Right atrium auricular region (tissue), 2 donors: ENCODE measurements around the gene KRT36. TPM values are rescaled to one million over a fixed set of nuclear protein-coding genes. Genes with fewer than 3 reads are reported as not detected.

Experiments
- DNase-seq: peaks from one replicate; pipeline ENCODE4 v3.0.0-alpha.2; 2019; ENCODE audit warnings: low spot score
- H3K27ac ChIP-seq, 2 donors: fragments of 200-600 bp; sonication (generic); 1 replicate in 1 of 2; 2 replicates in 1 of 2; pipeline ENCODE4 v1.5.1; 2016 to 2019
- H3K27me3 ChIP-seq, 2 donors: fragments of 200-600 bp; sonication (generic); one replicate each; pipeline versions ENCODE4 v1.5.1 to v1.6.0; 2017 to 2019
- H3K36me3 ChIP-seq: fragments of 200-600 bp; sonication (generic); one replicate; pipeline ENCODE4 v1.5.1; 2016
- H3K4me1 ChIP-seq, 2 donors: fragments of 200-600 bp; sonication (generic); one replicate each; pipeline versions ENCODE4 v1.5.1 to v1.6.0; 2017 to 2019
- H3K4me3 ChIP-seq, 2 donors: fragments of 200-600 bp; sonication (generic); 1 replicate in 1 of 2; 2 replicates in 1 of 2; pipeline ENCODE4 v1.5.1; 2017 to 2019; ENCODE audit warnings: mild to moderate bottlenecking in 1 of 2, moderate library complexity in 1 of 2
- H3K9me3 ChIP-seq, 2 donors: fragments of 200-600 bp; sonication (generic); one replicate each; pipeline ENCODE4 v1.5.1; 2019
- total RNA-seq, 2 donors: library from RNA; depleted of rRNA; stranded (reverse); fragments of >200 nt; gene quantifications; one replicate each; pipeline ENCODE4 v1.1.0, GENCODE V29; 2016
- TF ChIP-seq, protein P1 (sequence below), 2 donors: fragments of 200-600 bp; sonication (generic); IDR thresholded peaks; one replicate each; pipeline ENCODE4 v1.5.1; 2019; ENCODE audit warnings: antibody characterized with exemption in 2 of 2

KRT36 gene
- total RNA-seq, 2 donors from 2014 or later: not detected

DNA sequence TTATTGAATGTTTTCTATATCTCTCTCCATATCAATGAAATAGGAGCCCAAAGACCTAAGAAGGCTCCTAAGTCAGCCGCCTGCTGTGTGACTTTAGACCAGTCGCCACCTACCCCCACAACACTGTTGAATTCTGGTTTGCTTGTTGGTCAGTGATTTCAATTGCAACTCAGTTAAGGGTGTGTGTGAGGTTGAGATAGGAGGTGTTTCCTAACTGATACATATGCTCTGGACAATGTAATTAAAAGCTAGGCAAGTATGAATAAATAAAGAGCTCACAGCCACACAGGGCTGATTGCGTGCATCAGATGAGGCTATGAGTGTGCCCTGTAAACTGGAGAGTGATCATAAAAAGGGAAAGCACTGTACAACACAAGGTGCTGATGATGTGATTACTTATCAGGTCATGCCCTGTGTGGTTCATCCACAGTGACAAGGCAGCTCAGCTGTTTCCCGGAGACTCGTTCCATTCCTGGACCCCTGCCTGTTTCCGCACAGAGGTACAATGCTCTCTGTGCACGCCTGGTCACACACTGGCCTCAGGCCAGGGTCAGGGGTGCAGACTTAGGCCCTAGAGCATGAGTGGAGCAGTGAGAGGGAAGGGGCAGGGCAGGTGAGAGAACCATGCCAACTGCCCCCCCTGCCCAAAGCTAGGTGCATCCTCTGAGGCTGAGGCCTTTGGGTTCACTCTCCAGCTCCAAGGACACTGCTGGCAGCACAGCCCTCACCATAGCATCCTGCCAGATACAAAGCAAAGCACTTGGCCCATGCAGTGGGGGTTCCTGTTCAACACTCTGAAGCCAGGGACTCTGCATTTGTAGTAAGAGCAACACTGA lies 5.5 kb downstream of the KRT36 start:
- Histone ChIP-seq H3K27ac (no peak overlapping the region), H3K4me1 (no peaks in the 10 kb centered on the region), H3K27me3 (no peaks in the 10 kb centered on the region), H3K36me3 (no peaks in the 10 kb centered on the region), H3K4me3 (no peak overlapping the region), H3K9me3 (no peaks in the 10 kb centered on the region)
- no peak for DNase-seq
- TF ChIP-seq, protein P1, sequence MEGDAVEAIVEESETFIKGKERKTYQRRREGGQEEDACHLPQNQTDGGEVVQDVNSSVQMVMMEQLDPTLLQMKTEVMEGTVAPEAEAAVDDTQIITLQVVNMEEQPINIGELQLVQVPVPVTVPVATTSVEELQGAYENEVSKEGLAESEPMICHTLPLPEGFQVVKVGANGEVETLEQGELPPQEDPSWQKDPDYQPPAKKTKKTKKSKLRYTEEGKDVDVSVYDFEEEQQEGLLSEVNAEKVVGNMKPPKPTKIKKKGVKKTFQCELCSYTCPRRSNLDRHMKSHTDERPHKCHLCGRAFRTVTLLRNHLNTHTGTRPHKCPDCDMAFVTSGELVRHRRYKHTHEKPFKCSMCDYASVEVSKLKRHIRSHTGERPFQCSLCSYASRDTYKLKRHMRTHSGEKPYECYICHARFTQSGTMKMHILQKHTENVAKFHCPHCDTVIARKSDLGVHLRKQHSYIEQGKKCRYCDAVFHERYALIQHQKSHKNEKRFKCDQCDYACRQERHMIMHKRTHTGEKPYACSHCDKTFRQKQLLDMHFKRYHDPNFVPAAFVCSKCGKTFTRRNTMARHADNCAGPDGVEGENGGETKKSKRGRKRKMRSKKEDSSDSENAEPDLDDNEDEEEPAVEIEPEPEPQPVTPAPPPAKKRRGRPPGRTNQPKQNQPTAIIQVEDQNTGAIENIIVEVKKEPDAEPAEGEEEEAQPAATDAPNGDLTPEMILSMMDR (IDR thresholded peaks at IDR 0.05): no peak

DNA sequence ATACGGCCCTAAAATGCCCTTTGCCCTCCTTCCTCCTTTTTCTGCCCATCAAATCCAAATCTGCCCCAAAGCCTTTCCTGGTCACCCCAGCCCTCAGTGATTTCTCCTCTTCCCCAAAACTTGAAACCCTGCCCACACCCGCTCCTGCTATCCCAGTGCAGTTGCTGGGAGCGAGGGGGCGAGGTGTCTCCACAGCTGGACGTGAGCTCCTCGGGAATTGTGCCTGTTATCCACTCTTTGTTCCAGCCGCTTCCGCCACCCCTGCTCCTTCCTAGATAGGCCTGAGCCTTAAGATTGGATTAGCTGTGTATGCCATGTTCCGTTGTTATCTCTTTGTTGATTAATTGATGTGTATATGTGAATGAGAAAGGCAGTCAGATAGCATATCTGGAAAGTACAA lies 6.2 kb downstream of the KRT36 start:
- no peak overlapping the region for H3K27ac ChIP-seq
- no peak for DNase-seq
- no peak overlapping the region for H3K4me3 ChIP-seq
- H3K27me3 ChIP-seq: no peaks in the 10 kb centered on the region
- H3K4me1 ChIP-seq: no peaks in the 10 kb centered on the region
- no peaks in the 10 kb centered on the region for H3K9me3 ChIP-seq
- TF ChIP-seq, protein P1 (IDR thresholded peaks at IDR 0.05): no peak
- H3K36me3 ChIP-seq: no peaks in the 10 kb centered on the region

DNA sequence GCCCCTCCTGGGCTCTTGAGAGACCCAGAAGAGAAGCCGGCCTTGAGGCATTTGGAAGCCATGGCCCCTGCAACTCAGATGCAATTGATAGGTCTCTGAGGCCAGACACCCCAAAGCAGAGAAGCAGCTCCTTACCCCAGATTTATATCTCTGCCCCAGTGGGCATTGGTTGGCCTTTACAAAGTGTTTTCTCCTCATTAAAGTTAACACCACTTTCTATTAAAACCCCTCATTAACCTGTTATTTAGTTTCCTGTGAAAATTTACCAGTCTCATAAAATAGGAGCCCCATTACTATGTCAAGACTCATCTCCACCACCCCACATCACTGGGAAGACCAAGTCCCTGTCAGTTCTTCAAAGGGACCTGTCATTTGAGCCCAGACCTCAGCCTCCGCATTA lies 8.7 kb downstream of the KRT36 start, which contains the start of gene KRT35:
KRT35 (minus strand) TSS at position 116 of the 400 bp plus-strand sequence; CDS start at position 62, 54 bp downstream.
- no peaks in the 10 kb centered on the region for H3K27me3 ChIP-seq
- H3K4me1 ChIP-seq: no peaks in the 10 kb centered on the region
- H3K27ac ChIP-seq: no peak within 1 kb of the TSS
- no peaks in the 10 kb centered on the region for H3K36me3 ChIP-seq
- no peak for DNase-seq
- H3K9me3 ChIP-seq: no peaks in the 10 kb centered on the region
- H3K4me3 ChIP-seq: no peak within 1 kb of the TSS
- TF ChIP-seq, protein P1 (IDR thresholded peaks at IDR 0.05): no peak

DNA sequence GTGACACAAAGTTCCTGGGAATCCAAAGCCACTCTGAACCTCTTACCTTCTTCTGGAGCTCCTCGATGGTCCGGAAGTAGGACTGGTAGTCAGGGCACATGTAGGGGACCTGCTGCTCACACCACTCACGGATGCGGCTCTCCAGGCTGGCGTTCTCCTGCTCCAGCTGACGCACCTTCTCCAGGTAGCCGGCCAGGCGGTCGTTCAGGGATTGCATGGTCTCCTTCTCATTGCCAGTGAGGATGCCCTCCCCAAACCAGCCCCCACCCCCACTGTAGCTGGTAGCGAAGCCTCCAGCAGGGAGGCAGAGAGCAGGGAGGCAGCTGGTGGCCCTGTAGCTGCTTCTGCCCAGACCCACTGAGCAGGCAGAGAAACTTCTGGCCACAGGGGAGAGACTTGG lies 9.1 kb downstream of the KRT36 start:
- no peak for DNase-seq
- no peaks in the 10 kb centered on the region for H3K4me1 ChIP-seq
- TF ChIP-seq, protein P1 (IDR thresholded peaks at IDR 0.05): no peak
- no peaks in the 10 kb centered on the region for H3K27me3 ChIP-seq
- H3K9me3 ChIP-seq: no peaks in the 10 kb centered on the region
- H3K4me3 ChIP-seq: no peak overlapping the region
- no peak overlapping the region for H3K27ac ChIP-seq
- no peaks in the 10 kb centered on the region for H3K36me3 ChIP-seq

DNA sequence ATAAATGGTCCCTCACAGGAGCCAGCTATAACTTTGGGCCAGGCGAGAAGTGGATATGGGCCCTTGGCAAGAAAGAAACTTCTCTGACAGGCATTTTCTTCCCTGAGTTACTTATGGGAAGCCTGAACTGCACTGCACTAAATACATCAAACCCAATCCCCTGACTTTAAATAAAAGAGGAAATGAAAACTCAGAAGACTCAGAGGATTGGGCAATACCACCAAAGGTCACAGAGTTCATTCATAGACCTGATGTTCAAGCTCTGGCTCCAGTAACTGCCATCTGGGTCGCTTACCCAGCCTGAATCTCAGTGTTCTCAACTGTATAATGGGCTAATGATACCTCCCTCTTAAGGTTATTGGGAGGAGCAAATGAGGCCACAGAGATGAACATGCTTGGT lies 9.6 kb downstream of the KRT36 start:
- TF ChIP-seq, protein P1 (IDR thresholded peaks at IDR 0.05): no peak
- Histone ChIP-seq H3K27me3 (no peaks in the 10 kb centered on the region), H3K4me1 (no peaks in the 10 kb centered on the region), H3K27ac (no peak overlapping the region), H3K4me3 (no peak overlapping the region), H3K36me3 (no peaks in the 10 kb centered on the region), H3K9me3 (no peaks in the 10 kb centered on the region)
- no peak for DNase-seq
